SW 1271 (cell line): ENCODE measurements around the gene RBM33.

Source experiments
- DNase-seq, 2 experiments: peaks; one replicate each; lab custom pipeline; 2025; lab: John Stamatoyannopoulos, UW

RBM33 gene

GRCh38 chr7:155824227-155824886 lies 179.9 kb downstream of the RBM33 start:
- DNase-seq, result no peak

GRCh38 chr7:155825336-155825735 lies 180.9 kb downstream of the RBM33 start:
- no peak for DNase-seq

- no peak for DNase-seq
These were observed 185.5 kb downstream of the RBM33 start for GRCh38 chr7:155829796-155830470.
